GF-D8 (cell line): ENCODE data around the gene RAB17.

ENCODE experiments used
- DNase-seq: peaks from one replicate; lab custom pipeline; 2025; lab: John Stamatoyannopoulos, UW

RAB17 gene

GRCh38 chr2:237576974-237577373 lies 13.6 kb downstream of the RAB17 start:
- DNase-seq = no peak

GRCh38 chr2:237575869-237576862 lies 14.4 kb downstream of the RAB17 start:
- DNase-seq = no peak

GRCh38 chr2:237574894-237575868 lies 15.4 kb downstream of the RAB17 start:
- no peak for DNase-seq

- DNase-seq = no peak
These were observed 16.1 kb downstream of the RAB17 start for GRCh38 chr2:237574467-237574866.

- DNase-seq = no peak
These were observed 16.7 kb downstream of the RAB17 start for GRCh38 chr2:237573721-237574415.

GRCh38 chr2:237572742-237573101 lies 17.8 kb downstream of the RAB17 start:
- no peak for DNase-seq

- DNase-seq = peak; percentile 34
These were observed 18.4 kb downstream of the RAB17 start for GRCh38 chr2:237572021-237572741.

GRCh38 chr2:237571551-237571950 lies 19.0 kb downstream of the RAB17 start:
- DNase-seq = no peak

- no peak for DNase-seq
These were observed 19.7 kb downstream of the RAB17 start for GRCh38 chr2:237570776-237571335.

- no peak for DNase-seq
These were observed 20.6 kb downstream of the RAB17 start for GRCh38 chr2:237569896-237570295.

GRCh38 chr2:237569041-237569440 lies 21.5 kb downstream of the RAB17 start:
- DNase-seq = no peak

GRCh38 chr2:237568121-237568660 lies 22.3 kb downstream of the RAB17 start:
- DNase-seq = no peak

- no peak for DNase-seq
These were observed 23.1 kb downstream of the RAB17 start for GRCh38 chr2:237567276-237568029.

GRCh38 chr2:237566401-237567235 lies 23.9 kb downstream of the RAB17 start, which contains the start of gene PRLH:
TSS of gene PRLH (plus strand) at chr2:237566574. CDS start at chr2:237566574, 0 bp downstream.
- no peak for DNase-seq

- DNase-seq = no peak
These were observed 24.6 kb downstream of the RAB17 start for GRCh38 chr2:237565974-237566373.

GRCh38 chr2:237564526-237565131 lies 25.9 kb downstream of the RAB17 start:
- DNase-seq = no peak

GRCh38 chr2:237563816-237564215 lies 26.7 kb downstream of the RAB17 start:
- DNase-seq = no peak

- no peak for DNase-seq
These were observed 29.3 kb downstream of the RAB17 start for GRCh38 chr2:237561221-237561620.
